Stomach (tissue), 4 donors: ENCODE measurements around the gene CAP1.

Experiments
- EP300 ChIP-seq: sonication (generic); formaldehyde crosslinking; IDR thresholded peaks from one replicate; pipeline ENCODE4 v1.6.1; 2017; ENCODE audit warnings: antibody characterized with exemption
- TF ChIP-seq, protein P1 (sequence below), 7 experiments: fragments of 450-650 bp in 4 of 7; fragments of 200-600 bp in 3 of 7; sonication (generic) in 3 of 7; IDR thresholded peaks; one replicate each; pipeline ENCODE4 v1.5.1; 2016 to 2019; ENCODE audit warnings: antibody characterized with exemption in 7 of 7, control low read depth in 2 of 7, mild to moderate bottlenecking in 1 of 7

GRCh38 chr1:40107290-40107959 is 66.9 kb downstream of the CAP1 start:
- TF ChIP-seq, protein P1, sequence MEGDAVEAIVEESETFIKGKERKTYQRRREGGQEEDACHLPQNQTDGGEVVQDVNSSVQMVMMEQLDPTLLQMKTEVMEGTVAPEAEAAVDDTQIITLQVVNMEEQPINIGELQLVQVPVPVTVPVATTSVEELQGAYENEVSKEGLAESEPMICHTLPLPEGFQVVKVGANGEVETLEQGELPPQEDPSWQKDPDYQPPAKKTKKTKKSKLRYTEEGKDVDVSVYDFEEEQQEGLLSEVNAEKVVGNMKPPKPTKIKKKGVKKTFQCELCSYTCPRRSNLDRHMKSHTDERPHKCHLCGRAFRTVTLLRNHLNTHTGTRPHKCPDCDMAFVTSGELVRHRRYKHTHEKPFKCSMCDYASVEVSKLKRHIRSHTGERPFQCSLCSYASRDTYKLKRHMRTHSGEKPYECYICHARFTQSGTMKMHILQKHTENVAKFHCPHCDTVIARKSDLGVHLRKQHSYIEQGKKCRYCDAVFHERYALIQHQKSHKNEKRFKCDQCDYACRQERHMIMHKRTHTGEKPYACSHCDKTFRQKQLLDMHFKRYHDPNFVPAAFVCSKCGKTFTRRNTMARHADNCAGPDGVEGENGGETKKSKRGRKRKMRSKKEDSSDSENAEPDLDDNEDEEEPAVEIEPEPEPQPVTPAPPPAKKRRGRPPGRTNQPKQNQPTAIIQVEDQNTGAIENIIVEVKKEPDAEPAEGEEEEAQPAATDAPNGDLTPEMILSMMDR (IDR thresholded peaks at IDR 0.05): no peak
- no peak for TF ChIP-seq EP300
